Measurements from ENCODE around the gene DIP2C.

DNA sequence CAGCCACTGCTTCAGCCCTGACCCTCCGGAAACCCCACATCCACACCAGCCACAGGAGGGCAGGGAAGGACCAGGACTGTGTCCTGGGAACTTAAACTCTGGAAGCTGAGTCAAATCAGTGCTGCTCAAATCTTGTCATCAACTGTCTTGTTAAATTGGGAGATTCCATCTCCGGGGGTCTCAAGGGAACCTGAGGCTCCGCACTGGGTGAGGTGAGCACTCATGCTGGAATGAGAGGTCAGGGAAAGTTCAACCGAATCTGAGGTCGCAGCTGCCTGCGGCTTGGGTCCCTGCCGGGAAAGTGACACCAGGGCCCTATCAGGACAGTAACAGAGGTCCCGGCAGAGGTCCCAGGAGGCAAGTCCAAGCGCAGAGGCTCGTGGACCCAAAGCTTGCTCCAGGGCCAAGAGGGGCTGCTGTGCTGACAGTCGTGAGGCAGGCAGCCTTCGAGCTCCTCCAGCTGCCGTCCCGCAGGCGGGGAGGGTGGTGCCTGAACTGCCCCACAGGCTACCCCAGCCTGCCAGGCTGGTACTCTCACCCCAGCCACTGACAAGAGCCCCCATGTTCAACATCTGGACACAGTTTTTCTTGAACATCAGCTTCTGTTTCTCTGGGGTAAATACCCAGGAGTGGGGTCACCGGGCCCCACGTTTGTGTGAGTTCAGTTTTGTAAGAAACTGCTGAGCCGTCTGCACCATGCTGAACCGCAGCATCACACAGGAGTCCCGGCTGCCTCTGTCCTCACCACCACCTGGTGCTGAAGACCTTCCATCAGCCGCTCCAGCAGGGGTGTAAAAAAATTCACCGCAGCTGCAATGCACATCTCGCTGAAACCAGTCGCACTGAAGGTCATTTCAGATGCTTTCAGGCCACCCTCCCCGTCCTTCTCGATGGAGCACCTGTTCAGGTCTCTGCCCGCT is 101.0 kb downstream of the DIP2C start:
- no peak for TF ChIP-seq POLR2A (IDR thresholded peaks at IDR 0.05; ENCODE audit: low read depth, low read length)
- no peak for TF ChIP-seq TAF1 (IDR thresholded peaks at IDR 0.05; ENCODE audit: borderline replicate concordance, low read depth, low read length)
- TF ChIP-seq POLR2AphosphoS5 (IDR thresholded peaks at IDR 0.05; ENCODE audit: low read depth, low read length): no peak

Measured in GM12892 (cell line).